ENCODE data around the gene LIN54.

Gene LIN54

GRCh38 chr4:82891707-82892466, 118.7 kb downstream of the LIN54 start:
- DNase-seq (ENCODE audit: low read depth), result peak; percentile 39

DNA sequence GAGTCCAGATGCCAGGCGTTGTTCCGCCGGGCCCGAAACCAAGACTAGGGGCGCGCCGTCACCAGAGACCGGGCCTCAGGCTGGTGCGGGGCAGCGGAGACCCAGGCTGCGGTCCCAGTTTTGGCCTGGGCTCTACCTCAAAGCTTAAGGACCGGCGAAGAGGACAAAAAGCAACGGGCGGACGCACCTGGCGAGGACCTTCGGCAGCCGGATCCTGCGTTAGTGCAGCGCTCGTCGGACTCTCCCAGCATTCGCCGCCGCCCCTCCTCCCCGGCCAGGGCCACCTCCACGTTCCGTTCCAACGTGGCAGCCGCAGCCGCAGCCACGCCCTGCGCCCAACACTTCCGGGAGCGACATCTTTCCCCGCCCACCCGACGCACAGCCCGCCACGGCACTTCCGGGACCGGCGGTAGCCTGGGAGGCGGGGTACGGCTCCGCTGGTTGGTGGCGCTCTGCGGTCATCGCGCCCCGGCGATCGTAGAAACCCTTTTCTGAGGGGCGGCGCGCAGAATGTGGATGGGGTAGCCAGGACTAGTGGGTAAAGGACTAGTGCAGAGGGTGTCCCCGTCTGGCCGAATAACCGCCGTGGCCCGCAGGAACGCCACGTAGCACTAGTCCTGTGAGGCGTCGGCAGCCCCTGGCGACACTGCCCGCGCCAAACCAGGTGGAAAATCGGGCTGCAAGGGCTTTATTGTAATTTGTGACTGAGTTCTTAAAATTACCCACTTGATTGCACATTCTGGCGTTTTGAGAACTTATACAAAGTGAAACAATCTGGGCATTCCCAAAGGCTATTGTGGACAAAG, 119.5 kb downstream of the LIN54 start, which contains the start of gene SEC31A:
SEC31A (minus strand) TSS at position 253 of the 806 bp plus-strand sequence. CDS start 9,217 bp downstream, outside the sequence.
- peak; percentile 95 for DNase-seq (ENCODE audit: low read depth)

- no peak for DNase-seq (ENCODE audit: low read depth)
These were observed 120.1 kb downstream of the LIN54 start for GRCh38 chr4:82890528-82890900.

DNA sequence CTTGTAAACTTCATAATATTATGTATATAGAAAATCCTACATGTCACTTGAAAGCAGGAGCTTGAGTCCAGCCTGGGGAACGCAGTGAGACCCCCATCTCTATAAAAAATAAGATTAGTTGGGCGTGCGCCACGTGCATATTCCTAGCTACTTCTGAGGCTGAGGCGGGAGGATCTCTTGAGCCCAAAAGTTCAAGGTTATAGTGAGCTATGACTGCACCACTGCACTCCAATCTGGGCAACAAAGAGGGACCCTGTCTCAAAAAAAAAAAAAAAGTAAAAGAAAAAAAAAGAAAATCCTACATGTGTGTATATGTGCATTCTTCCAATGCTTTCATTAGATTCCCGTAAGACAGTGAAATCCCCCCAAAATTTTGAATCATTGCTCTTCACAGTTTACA, 121.3 kb downstream of the LIN54 start:
- no peak for DNase-seq (ENCODE audit: low read depth)

GRCh38 chr4:82886147-82886942, 124.3 kb downstream of the LIN54 start:
- DNase-seq (ENCODE audit: low read depth), result no peak

DNA sequence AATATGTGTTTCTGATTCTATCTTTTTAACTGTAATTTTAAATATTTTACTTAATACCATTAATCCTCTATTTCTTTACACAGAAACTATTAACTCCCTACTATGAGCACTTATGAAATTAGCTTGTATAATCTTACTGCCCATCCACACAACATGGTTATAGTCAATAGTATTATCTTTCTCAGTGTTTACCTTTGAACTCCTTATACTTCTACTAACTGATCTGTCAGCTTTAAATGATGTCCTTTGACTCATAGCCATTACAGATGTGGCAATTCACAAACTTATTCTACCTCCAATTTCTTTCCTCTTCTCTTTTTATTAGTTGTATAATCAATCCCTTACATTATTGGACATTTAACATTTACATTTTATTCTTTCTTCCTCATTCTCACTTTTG, 125.2 kb downstream of the LIN54 start:
- no peak for DNase-seq (ENCODE audit: low read depth)

All from ELR (cell line).